LNCaP clone FGC (cell line): ENCODE data around the gene PIMREG.
A peak's percentile ranks its signal among the peaks of the same experiment; 100 is the strongest.
"Not testable (repeated sequence)": the region's sequence is repeated elsewhere in the genome, so short reads cannot be mapped to it uniquely, and the experiment has no call there.

ENCODE experiments used
- DNase-seq: peaks from one replicate; pipeline ENCODE4 v3.0.0-alpha.2; 2011; ENCODE audit warnings: low read depth
- H3K4me3 ChIP-seq: 2 replicates; pipeline ENCODE4 v1.5.1; 2011; ENCODE audit warnings: mild to moderate bottlenecking, low read depth, low read length, control low read depth
- CTCF ChIP-seq: IDR thresholded peaks from 2 replicates; pipeline ENCODE4 v1.5.1; 2012; ENCODE audit warnings: mild to moderate bottlenecking; ENCODE audit not compliant: control insufficient read depth, insufficient read depth; ENCODE audit errors: extremely low read depth

Gene PIMREG

GRCh38 chr17:6479622-6480302 is 35.5 kb downstream of the PIMREG start:
- peak; percentile 62 for DNase-seq
- H3K4me3 ChIP-seq: no peak overlapping the region
- TF ChIP-seq CTCF: no peak

- no peak for DNase-seq
- no peak overlapping the region for H3K4me3 ChIP-seq
- TF ChIP-seq CTCF: no peak
Observed at GRCh38 chr17:6480303-6480675, 36.0 kb downstream of the PIMREG start.

- no peak overlapping the region for H3K4me3 ChIP-seq
- no peak for TF ChIP-seq CTCF
- DNase-seq: no peak
Observed at GRCh38 chr17:6482105-6482455, 37.8 kb downstream of the PIMREG start.

DNA sequence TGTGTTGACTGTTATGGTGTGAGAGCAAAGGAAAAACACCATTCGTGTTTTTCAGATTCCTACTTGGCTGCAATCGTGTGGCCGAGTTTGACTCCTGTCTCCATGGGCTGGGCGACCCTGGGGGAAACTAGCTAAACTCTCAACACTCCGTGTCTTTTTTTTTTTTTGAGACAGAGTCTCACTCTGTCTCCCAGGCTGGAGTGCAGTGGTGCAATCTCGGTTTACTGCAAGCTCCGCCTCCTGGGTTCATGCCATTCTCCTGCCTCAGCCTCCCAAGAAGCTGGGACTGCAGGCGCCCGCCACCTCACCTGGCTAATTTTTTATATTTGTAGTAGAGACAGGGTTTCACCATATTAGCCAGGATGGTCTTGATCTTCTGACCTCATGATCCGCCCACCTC is 38.5 kb downstream of the PIMREG start:
- not testable (repeated sequence) for H3K4me3 ChIP-seq, DNase-seq

- no peak for DNase-seq
- no peak for TF ChIP-seq CTCF
- H3K4me3 ChIP-seq: no peak overlapping the region
Observed at GRCh38 chr17:6483507-6483906, 39.3 kb downstream of the PIMREG start.

GRCh38 chr17:6485646-6486412 is 41.6 kb downstream of the PIMREG start:
- DNase-seq: no peak
- no peak overlapping the region for H3K4me3 ChIP-seq
- TF ChIP-seq CTCF: no peak

GRCh38 chr17:6487251-6488007 is 43.2 kb downstream of the PIMREG start:
- TF ChIP-seq CTCF: no peak
- no peak overlapping the region for H3K4me3 ChIP-seq
- DNase-seq: no peak
